Measurements from ENCODE around the gene CLRN2. TPM values are rescaled to one million over a fixed set of nuclear protein-coding genes. Genes with fewer than 3 reads are reported as not detected.

Gene CLRN2
- total RNA-seq, 4 donors from 2014 or later: not detected

DNA sequence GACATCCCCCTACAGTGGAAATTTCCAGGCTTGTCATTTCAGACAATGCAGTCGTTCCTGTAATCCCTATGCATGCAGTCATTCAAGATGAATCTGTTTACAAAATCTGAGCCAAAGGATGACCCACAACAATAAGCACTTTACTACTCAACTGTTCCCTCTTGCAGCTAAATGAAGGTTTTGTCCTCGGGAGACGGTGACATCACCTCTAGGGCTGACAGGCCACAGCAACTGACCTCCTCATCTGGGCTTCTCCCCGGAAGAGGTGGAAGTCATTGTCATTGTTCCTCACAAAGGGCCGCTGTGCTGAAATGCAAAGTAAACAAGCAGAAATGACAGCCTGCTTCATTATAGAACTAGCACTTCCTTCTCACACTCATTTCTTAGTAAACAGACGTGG, 29.2 kb downstream of the CLRN2 start:
- no peak for DNase-seq (ENCODE audit: low spot score in 2 of 2)
- 38% methylated on average over 6 of the region's 6 CpGs for WGBS, 2 donors
- intact Hi-C loops (cut with DNase I; ENCODE audit: low total_unique reads): no loop called here
- TF ChIP-seq POLR2A (IDR thresholded peaks at IDR 0.05): no peak
- TF ChIP-seq, protein P1, sequence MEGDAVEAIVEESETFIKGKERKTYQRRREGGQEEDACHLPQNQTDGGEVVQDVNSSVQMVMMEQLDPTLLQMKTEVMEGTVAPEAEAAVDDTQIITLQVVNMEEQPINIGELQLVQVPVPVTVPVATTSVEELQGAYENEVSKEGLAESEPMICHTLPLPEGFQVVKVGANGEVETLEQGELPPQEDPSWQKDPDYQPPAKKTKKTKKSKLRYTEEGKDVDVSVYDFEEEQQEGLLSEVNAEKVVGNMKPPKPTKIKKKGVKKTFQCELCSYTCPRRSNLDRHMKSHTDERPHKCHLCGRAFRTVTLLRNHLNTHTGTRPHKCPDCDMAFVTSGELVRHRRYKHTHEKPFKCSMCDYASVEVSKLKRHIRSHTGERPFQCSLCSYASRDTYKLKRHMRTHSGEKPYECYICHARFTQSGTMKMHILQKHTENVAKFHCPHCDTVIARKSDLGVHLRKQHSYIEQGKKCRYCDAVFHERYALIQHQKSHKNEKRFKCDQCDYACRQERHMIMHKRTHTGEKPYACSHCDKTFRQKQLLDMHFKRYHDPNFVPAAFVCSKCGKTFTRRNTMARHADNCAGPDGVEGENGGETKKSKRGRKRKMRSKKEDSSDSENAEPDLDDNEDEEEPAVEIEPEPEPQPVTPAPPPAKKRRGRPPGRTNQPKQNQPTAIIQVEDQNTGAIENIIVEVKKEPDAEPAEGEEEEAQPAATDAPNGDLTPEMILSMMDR (IDR thresholded peaks at IDR 0.05): no peak
- no peak overlapping the region for H3K4me3 ChIP-seq (ENCODE audit: low read depth, poor library complexity, severe bottlenecking)

DNA sequence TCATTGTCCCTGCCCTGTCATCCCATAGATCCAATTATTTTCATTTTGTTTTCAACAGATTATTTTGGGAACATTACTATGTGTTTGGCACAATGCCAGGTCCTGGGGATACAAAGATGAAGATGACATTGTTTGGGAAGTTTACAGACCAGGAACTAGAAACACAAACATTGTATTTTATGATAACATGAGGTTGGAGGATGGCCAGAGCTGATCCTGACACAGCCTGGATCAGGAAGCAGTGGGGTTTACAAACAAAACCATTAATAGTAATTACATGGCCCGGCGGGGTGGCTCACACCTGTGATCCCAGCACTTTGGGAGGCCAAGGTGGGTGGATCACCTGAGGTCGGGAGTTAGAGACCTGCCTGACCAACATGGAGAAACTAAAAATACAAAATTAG, 29.9 kb downstream of the CLRN2 start:
- intact Hi-C loops (cut with DNase I; ENCODE audit: low total_unique reads): loop anchor here (5.0 kb wide), 1 partner anchor 1047 kb away; no protein-coding TSS in a partner anchor
- no peak for TF ChIP-seq POLR2A (IDR thresholded peaks at IDR 0.05)
- TF ChIP-seq, protein P1 (IDR thresholded peaks at IDR 0.05): no peak
- no peak overlapping the region for H3K4me3 ChIP-seq (ENCODE audit: low read depth, poor library complexity, severe bottlenecking)
- DNase-seq (ENCODE audit: low spot score in 2 of 2): no peak
- 55 to 64% methylated on average over 3 of the region's 3 CpGs for WGBS, 2 donors

DNA sequence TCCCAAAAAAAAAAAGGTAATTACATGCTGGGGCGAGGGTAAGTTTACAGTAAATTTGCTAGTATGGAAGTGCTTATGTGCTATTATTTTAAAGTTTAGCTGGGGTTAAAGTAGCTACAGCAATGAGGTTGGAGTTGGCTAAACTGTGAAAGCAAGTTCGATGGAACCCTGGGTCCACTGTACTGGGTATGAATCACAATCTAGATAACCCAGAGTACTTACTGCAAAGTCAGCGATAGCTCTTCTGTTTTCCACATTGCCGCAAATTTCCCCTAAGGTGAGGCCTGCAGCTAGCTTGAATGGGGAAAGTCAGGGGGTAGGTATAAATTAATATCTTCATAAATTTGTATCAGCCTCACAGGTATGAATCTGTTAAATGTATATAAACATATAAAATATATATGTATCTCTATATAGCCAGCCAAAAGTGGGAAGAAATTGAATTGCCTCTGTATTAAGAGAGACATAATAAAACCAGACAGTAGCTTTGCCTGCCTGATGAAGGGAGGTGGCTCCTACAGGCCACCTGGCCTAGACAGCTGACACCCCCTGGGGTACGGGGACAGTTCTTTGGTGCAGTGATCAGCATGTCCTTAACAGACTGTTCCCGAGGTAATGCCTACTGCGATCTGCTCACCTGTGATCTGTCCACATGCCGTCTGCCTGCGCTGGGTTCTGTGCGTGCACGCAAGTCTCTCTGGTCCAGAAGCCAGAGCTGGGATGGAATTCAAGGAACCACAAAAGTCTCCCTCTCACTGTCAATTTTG, 30.6 kb downstream of the CLRN2 start:
- DNase-seq (ENCODE audit: low spot score in 2 of 2): no peak
- 66 to 74% methylated on average over 11 of the region's 11 CpGs for WGBS, 2 donors
- no peak for TF ChIP-seq POLR2A (IDR thresholded peaks at IDR 0.05)
- TF ChIP-seq, protein P1 (IDR thresholded peaks at IDR 0.05): no peak
- H3K4me3 ChIP-seq (ENCODE audit: low read depth, poor library complexity, severe bottlenecking): no peak overlapping the region
- intact Hi-C loops (cut with DNase I; ENCODE audit: low total_unique reads): loop anchor here (5.0 kb wide), 1 partner anchor 1047 kb away; no protein-coding TSS in a partner anchor

- DNase-seq (ENCODE audit: low spot score in 2 of 2): no peak
- TF ChIP-seq POLR2A (IDR thresholded peaks at IDR 0.05): no peak
- TF ChIP-seq, protein P1 (IDR thresholded peaks at IDR 0.05): no peak
- 74 to 84% methylated on average over 9 to 10 of the region's 10 CpGs for WGBS, 2 donors
- intact Hi-C loops (cut with DNase I; ENCODE audit: low total_unique reads): loop anchor here (5.0 kb wide), 1 partner anchor 1046 kb away; no protein-coding TSS in a partner anchor
- H3K4me3 ChIP-seq (ENCODE audit: low read depth, poor library complexity, severe bottlenecking): no peak overlapping the region
Measured at GRCh38 chr4:17546222-17546621, 31.3 kb downstream of the CLRN2 start.

- WGBS, 2 donors: 86 to 88% methylated on average over 12 of the region's 12 CpGs
- no peak overlapping the region for H3K4me3 ChIP-seq (ENCODE audit: low read depth, poor library complexity, severe bottlenecking)
- no peak for TF ChIP-seq POLR2A (IDR thresholded peaks at IDR 0.05)
- TF ChIP-seq, protein P1 (IDR thresholded peaks at IDR 0.05): no peak
- no peak for DNase-seq (ENCODE audit: low spot score in 2 of 2)
- intact Hi-C loops (cut with DNase I; ENCODE audit: low total_unique reads): loop anchor here (5.0 kb wide), 1 partner anchor 1046 kb away; no protein-coding TSS in a partner anchor
Measured at GRCh38 chr4:17546678-17547077, 31.7 kb downstream of the CLRN2 start.

Data from lower leg skin (tissue), 4 donors.